Thyroid gland (tissue), 4 donors: ENCODE results near the gene CD8A. TPM values are rescaled to one million over a fixed set of nuclear protein-coding genes. Genes with fewer than 3 reads are reported as not detected.

Experiments
- DNase-seq, 2 donors: peaks; one replicate each; pipeline ENCODE4 v3.0.0-alpha.2; 2019
- H3K27ac ChIP-seq, 3 donors: fragments of 200-600 bp; sonication (generic); 1 replicate in 2 of 3; 2 replicates in 1 of 3; pipeline ENCODE4 v1.5.1; 2016 to 2019; ENCODE audit warnings: mild to moderate bottlenecking in 1 of 3, moderate library complexity in 1 of 3
- H3K27me3 ChIP-seq: fragments of 200-600 bp; sonication (generic); one replicate; pipeline ENCODE4 v1.5.1; 2019
- H3K36me3 ChIP-seq, 2 donors: fragments of 200-600 bp; sonication (generic); one replicate each; pipeline ENCODE4 v1.5.1; 2016 to 2019
- H3K4me1 ChIP-seq, 2 donors: fragments of 200-600 bp; sonication (generic); one replicate each; pipeline ENCODE4 v1.5.1; 2017 to 2019
- H3K4me3 ChIP-seq, 3 donors: fragments of 200-600 bp; sonication (generic); replicated peaks in 1 of 3; 1 replicate in 2 of 3; 2 replicates in 1 of 3; pipeline ENCODE4 v1.5.1; 2016; ENCODE audit warnings: mild to moderate bottlenecking in 1 of 3
- H3K9me3 ChIP-seq: fragments of 200-600 bp; sonication (generic); one replicate; pipeline ENCODE4 v1.5.1; 2017
- CTCF ChIP-seq, 6 experiments: fragments of 200-600 bp in 3 of 6; fragments of 450-650 bp in 3 of 6; sonication (generic) in 3 of 6; IDR thresholded peaks; one replicate each; pipeline ENCODE4 v1.5.1; 2016 to 2019; ENCODE audit warnings: antibody characterized with exemption in 6 of 6, mild to moderate bottlenecking in 2 of 6, inconsistent platforms in 1 of 6, moderate library complexity in 1 of 6
- POLR2A ChIP-seq, 2 donors: fragments of 450-650 bp; IDR thresholded peaks; one replicate each; pipeline ENCODE4 v1.6.1; 2017; ENCODE audit warnings: antibody characterized with exemption in 2 of 2, mild to moderate bottlenecking in 2 of 2, moderate library complexity in 1 of 2
- WGBS, 2 donors: methylation state at CpG; one replicate each; pipeline ENCODE4 v1.1.5; 2017; 5-methylcytosine and 5-hydroxymethylcytosine counted together
- intact Hi-C: fragments of 100-400 bp; cut with DNase I; formaldehyde crosslinking; loops from one replicate; pipeline ENCODE4 v1.15.1; 2023
- total RNA-seq, 4 donors: library from RNA; depleted of rRNA; stranded (reverse); fragments of >200 nt; gene quantifications; one replicate each; pipeline ENCODE4 v1.2.3, GENCODE V29; 2016

CD8A gene
- total RNA-seq, 4 donors from 2014 or later = 1.2 to 4.3 (median 2.3) TPM

GRCh38 chr2:86825036-86825692, 34.5 kb upstream of the CD8A start:
- 85 to 89% methylated on average over 11 of the region's 11 CpGs for WGBS, 2 donors
- DNase-seq = no peak
- TF ChIP-seq POLR2A (IDR thresholded peaks at IDR 0.05) = no peak
- no peak for TF ChIP-seq CTCF (IDR thresholded peaks at IDR 0.05)
- Histone ChIP-seq H3K4me3 (no peak overlapping the region), H3K36me3 (no peaks in the 10 kb centered on the region), H3K9me3 (no peaks in the 10 kb centered on the region), H3K4me1 (no peaks in the 10 kb centered on the region), H3K27ac (no peak overlapping the region), H3K27me3 (no peaks in the 10 kb centered on the region)
- intact Hi-C loops = no loop called here

GRCh38 chr2:86822668-86823345, 32.1 kb upstream of the CD8A start:
- no peak overlapping the region for H3K27ac ChIP-seq
- no peaks in the 10 kb centered on the region for H3K4me1 ChIP-seq
- H3K9me3 ChIP-seq = no peaks in the 10 kb centered on the region
- no peak for DNase-seq
- intact Hi-C loops = no loop called here
- H3K27me3 ChIP-seq = no peaks in the 10 kb centered on the region
- no peak overlapping the region for H3K4me3 ChIP-seq
- TF ChIP-seq CTCF (IDR thresholded peaks at IDR 0.05) = no peak
- TF ChIP-seq POLR2A (IDR thresholded peaks at IDR 0.05) = no peak
- H3K36me3 ChIP-seq = no peaks in the 10 kb centered on the region
- 63 to 79% methylated on average over 3 of the region's 3 CpGs for WGBS, 2 donors

- intact Hi-C loops = no loop called here
- no peak for DNase-seq
- Histone ChIP-seq H3K4me3 (no peak overlapping the region), H3K36me3 (no peaks in the 10 kb centered on the region), H3K9me3 (no peaks in the 10 kb centered on the region), H3K27me3 (no peaks in the 10 kb centered on the region), H3K4me1 (no peaks in the 10 kb centered on the region), H3K27ac (no peak overlapping the region)
- WGBS, 2 donors = 89 to 94% methylated on average over 6 of the region's 6 CpGs
- TF ChIP-seq POLR2A (IDR thresholded peaks at IDR 0.05) = no peak
- no peak for TF ChIP-seq CTCF (IDR thresholded peaks at IDR 0.05)
Measured at GRCh38 chr2:86821842-86822241, 31.1 kb upstream of the CD8A start.

GRCh38 chr2:86821306-86821705, 30.6 kb upstream of the CD8A start:
- intact Hi-C loops = no loop called here
- H3K9me3 ChIP-seq = no peaks in the 10 kb centered on the region
- no peaks in the 10 kb centered on the region for H3K27me3 ChIP-seq
- H3K4me3 ChIP-seq = no peak overlapping the region
- 55 to 65% methylated on average over 12 to 13 of the region's 13 CpGs for WGBS, 2 donors
- no peaks in the 10 kb centered on the region for H3K4me1 ChIP-seq
- no peak for DNase-seq
- no peak overlapping the region for H3K27ac ChIP-seq
- TF ChIP-seq POLR2A (IDR thresholded peaks at IDR 0.05) = no peak
- H3K36me3 ChIP-seq = no peaks in the 10 kb centered on the region

- H3K4me3 ChIP-seq = no peak overlapping the region
- H3K27me3 ChIP-seq = no peaks in the 10 kb centered on the region
- TF ChIP-seq POLR2A (IDR thresholded peaks at IDR 0.05) (no peak), CTCF (IDR thresholded peaks at IDR 0.05) (no peak)
- whole genome bisulfite sequencing, 2 donors = 87 to 95% methylated on average over 2 of the region's 2 CpGs
- no peaks in the 10 kb centered on the region for H3K9me3 ChIP-seq
- intact Hi-C loops = no loop called here
- no peaks in the 10 kb centered on the region for H3K4me1 ChIP-seq
- no peak for DNase-seq
- no peak overlapping the region for H3K27ac ChIP-seq
- no peaks in the 10 kb centered on the region for H3K36me3 ChIP-seq
Measured at GRCh38 chr2:86818957-86819356, 28.2 kb upstream of the CD8A start.
